GM21526 (cell line): ENCODE results near the gene ZNF479.
"Not testable (repeated sequence)": the region's sequence is repeated elsewhere in the genome, so short reads cannot be mapped to it uniquely, and the experiment has no call there.

Experiments used
- ATAC-seq: cut with Tn5 transposase; IDR thresholded peaks from one replicate; pipeline ENCODE4 v1.9.1; 2021; ENCODE audit warnings: moderate library complexity; ENCODE audit not compliant: unreplicated experiment, low FRiP score

The ZNF479 gene

GRCh38 chr7:57132336-57132735 lies at the start of gene ZNF479:
TSS of gene ZNF479 (minus strand) at chr7:57132436. CDS start at chr7:57132324, 112 bp downstream.
- ATAC-seq: not testable (repeated sequence)

GRCh38 chr7:57182031-57182430 lies 49.8 kb upstream of the ZNF479 start:
- no peak for ATAC-seq

DNA sequence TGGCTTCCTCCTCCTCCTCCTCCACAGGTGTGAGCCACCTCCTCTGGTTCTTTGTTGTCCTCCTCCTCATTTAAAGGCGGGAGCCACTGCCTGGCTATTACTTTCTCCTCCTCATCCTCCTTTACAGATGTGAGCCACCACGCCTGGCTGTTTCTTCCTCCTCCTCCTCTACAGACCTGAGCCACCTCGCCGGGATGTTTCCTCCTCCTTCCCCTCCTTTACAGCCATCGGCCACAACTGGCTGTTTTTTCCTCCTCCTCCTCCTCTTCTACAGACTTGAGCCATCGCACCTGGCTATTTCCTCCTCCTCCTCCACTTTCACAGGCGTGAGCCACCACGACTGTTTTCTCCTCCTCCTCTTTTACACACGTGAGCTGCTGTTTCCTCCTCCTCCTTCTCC lies 49.0 kb upstream of the ZNF479 start:
- no peak for ATAC-seq

DNA sequence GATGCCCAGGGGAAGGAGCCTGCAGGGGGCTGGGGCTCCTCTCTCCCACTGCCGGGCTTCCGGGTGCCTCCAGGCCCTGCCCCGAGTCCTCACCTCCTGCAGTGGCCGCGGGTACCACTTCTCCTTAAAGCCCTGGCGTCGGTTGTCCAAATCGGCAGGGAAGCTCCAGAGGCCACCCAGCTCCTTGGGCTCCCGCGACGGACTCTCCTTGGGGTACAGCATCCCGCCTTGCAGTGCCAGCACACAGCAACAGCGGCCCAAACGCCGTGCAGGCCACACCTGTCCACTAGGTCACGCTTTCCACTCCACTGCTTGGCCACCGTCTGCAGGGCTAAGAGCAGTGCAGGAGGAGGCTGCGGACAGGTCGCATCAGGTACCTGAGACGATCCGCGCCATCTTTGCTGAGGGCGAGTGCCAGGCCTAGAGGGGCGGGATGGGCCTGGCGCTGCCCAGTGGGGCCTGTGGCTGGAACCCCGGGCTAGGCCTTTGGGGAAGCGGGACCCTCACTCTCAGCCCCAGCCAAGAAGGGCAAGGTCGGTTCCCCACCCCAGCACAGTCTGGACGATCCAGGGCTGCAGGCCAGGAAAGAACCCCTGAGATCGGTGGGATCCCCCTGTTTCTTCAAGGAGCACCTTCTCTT lies 47.7 kb upstream of the ZNF479 start:
- no peak for ATAC-seq

GRCh38 chr7:57178768-57179139 lies 46.5 kb upstream of the ZNF479 start:
- ATAC-seq: no peak

DNA sequence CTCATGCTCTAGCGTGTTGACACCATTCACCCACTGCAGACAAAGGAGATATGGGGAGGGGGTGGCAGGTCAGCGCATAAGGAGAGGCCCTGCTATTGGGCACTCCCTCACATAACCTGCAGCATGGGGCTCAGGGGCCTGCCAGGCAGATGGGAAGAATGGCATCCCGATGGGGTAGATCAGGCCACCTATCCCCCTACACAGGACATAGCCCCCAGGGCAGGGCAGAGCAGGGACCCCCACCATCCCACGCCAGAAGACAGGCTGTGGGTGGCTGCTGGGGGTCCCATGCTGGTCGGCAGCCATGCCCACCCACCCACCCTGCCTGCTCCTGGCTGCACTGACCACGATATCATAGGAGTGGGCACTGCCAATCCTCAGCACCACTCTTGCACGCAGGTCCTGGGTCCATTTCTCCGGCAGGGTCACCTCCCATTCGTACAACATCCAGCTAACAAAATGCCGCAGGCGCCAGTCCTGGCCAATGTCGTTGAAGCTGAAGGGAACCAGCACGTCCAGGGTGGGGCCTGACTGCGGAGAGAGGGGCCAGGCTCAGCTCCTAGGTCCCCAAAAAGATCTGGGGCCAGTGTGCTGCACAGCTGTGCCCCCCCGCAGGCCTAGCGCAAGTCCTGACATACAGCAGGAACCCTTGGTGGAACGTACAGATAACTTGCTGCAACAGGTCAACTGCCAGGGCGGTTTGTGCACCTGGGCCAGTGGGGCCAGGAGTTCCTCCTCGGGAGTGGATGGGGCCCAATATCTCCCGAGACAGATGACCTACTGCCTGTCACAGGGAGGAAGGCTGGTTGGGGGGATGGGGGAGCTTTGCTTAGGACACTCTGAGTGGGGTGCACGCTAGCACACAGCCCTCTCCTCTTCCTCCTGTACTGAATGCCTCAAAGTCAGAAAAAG lies 45.9 kb upstream of the ZNF479 start:
- no peak for ATAC-seq

- ATAC-seq: no peak
Observed at GRCh38 chr7:57176928-57177635, 44.8 kb upstream of the ZNF479 start.

DNA sequence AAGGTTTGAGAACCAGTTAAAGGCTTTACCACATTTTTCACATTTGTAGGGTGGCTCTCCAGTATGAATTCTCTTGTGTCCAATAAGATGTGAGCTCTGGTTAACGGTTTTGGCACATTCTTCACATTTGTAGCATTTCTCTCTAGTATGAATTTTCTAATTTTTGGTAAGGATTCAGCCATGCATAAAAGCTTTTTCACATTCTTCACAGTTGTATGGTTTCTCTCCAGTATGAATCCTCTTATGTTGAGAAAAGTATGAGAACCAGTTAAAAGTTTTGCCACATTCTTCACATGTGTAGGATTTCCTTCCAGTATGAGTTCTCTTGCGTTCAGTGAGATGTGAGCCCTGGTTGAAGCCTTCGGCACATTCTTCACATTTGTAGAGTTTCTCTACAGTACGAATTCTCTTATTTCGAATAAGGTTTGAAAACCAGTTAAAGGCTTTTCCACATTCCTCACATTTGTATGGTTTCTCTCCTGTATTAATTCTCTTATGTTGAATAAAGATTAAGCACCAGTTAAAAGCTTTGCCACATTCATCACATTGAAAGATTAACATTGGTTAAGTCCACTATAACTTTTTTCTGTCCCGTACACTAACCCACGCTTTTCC lies 33.2 kb upstream of the ZNF479 start:
- no peak for ATAC-seq

DNA sequence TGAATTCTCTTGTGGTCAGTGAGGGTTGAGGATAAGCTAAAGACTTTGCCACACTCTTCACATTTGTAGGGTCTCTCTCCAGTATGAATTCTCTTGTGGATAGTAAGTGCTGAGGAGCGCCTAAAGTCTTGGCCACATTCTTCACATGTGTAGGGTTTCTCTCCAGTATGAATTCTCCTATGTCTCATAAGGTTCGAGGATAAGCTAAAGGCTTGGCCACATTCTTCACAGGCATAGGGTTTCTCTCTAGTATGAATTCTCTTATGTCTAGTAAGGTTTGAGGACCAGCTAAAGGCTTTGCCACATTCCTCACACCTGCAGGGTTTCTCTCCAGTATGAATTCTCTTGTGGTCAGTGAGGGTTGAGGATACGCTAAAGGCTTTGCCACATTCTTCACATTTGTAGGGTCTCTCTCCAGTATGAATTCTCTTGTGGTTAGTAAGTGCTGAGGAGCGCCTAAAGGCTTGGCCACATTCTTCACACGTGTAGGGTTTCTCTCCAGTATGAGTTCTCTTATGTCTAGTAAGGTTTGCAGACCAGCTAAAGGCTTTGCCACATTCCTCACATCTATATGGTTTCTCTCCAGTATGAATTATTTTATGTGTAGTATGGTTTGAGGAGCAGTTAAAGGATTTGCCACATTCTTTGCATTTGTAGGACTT lies 12.0 kb downstream of the ZNF479 start:
- ATAC-seq: not testable (repeated sequence)
